T-helper 1 cell treated with Interleukin-12 subunit alpha and Interleukin-12 subunit beta and Interleukin-4 antibody, amounts not matched to agents 30 μg/mL and 1 μg/mL, for 36 hours (primary cell): ENCODE data around the gene RASA3.

Source experiments
- H3K27ac Mint-ChIP-seq: one replicate; pipeline ENCODE4 v1.8.0; 2021; ENCODE audit warnings: mild to moderate bottlenecking, mixed read lengths
- H3K27me3 Mint-ChIP-seq: one replicate; pipeline ENCODE4 v1.8.0; 2021; ENCODE audit warnings: low read depth, mixed read lengths
- H3K36me3 Mint-ChIP-seq: one replicate; pipeline ENCODE4 v1.8.0; 2021; ENCODE audit warnings: low read depth, mixed read lengths
- H3K4me1 Mint-ChIP-seq: one replicate; pipeline ENCODE4 v1.8.0; 2021; ENCODE audit warnings: low read depth, mixed read lengths
- H3K4me3 Mint-ChIP-seq: one replicate; pipeline ENCODE4 v1.8.0; 2021; ENCODE audit warnings: mild to moderate bottlenecking, moderate library complexity, mixed read lengths
- H3K9me3 Mint-ChIP-seq: one replicate; pipeline ENCODE4 v1.8.0; 2021; ENCODE audit warnings: mixed read lengths

The RASA3 gene

DNA sequence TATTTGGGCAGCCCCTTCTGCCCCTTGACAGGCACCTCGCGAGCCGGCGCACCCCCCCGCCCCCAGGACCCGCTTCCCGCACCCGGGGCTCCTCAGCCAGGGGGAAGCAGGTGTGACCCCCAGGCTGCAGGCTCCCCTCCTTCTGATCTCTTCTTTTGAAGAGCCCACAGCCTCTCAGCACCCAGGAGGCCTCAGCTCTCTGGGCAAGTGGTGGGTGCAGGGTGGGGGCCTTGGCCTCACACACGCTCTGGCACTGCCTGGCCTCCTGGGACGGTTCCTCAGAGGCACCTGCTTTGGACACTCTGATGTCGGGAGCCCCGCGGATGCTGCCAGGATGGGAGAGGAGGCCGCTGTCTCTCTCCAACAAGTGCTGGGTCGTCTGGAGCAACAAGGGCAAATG lies 157.0 kb downstream of the RASA3 start:
- Mint-ChIP-seq H3K9me3 (no peaks in the 10 kb centered on the region), H3K27ac (no peak overlapping the region)

DNA sequence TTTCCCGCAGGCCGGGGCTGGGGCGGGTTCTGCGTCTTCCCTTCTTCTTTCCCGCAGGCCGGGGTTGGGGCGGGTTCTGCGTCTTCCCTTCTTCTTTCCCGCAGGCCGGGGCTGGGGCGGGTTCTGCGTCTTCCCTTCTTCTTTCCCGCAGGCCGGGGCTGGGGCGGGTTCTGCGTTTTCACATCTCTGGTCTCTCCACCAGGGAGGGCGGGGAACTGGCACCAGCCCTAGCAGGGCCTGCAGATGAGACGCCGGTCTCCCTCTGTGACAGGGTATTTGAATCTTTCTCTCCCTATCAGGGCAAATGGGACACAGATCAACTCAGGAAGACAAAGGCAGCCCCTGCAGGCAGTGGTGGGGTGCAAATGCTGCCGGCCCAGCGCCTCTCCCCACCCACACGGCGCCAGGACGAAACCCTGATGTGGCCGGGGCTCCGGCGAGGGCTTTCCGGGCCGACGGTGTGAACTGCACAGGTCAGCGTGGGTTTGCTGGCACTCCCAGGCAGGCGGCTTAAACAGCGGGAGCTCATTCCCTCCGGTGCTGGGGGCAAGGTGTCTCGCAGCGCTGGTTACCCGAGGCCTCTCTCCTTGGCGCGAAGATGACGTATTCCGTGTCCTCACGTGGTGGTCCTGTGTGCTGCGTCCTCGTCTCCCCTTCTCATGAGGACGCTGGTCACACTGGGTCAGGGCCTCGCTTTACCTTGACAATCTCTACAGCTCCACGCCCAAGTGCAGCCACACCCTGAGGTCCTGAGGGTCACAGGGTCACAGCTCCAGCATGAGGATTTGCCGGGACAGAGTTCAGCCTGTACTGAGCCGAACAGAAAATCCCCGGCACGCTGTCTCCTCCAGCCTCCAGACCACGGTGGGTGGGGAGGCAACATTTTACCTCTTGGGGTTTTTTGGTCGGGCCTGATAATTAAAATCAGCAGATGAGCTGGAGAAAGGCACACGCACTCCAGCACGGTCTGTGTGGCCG lies 157.8 kb downstream of the RASA3 start:
- peaks cover 17% of the 10 kb centered on the region for H3K36me3 Mint-ChIP-seq
- no peak overlapping the region for H3K27ac Mint-ChIP-seq
- H3K4me3 Mint-ChIP-seq = no peak overlapping the region
- H3K4me1 Mint-ChIP-seq = no peaks in the 10 kb centered on the region
- H3K27me3 Mint-ChIP-seq = no peaks in the 10 kb centered on the region
- no peaks in the 10 kb centered on the region for H3K9me3 Mint-ChIP-seq

More for the DNA sequence above, 157.0 kb downstream of the RASA3 start:
- H3K36me3 Mint-ChIP-seq = peaks cover 24% of the 10 kb centered on the region
- H3K4me1 Mint-ChIP-seq = peaks cover 2% of the 10 kb centered on the region
- no peak overlapping the region for H3K4me3 Mint-ChIP-seq
- H3K27me3 Mint-ChIP-seq = no peaks in the 10 kb centered on the region

DNA sequence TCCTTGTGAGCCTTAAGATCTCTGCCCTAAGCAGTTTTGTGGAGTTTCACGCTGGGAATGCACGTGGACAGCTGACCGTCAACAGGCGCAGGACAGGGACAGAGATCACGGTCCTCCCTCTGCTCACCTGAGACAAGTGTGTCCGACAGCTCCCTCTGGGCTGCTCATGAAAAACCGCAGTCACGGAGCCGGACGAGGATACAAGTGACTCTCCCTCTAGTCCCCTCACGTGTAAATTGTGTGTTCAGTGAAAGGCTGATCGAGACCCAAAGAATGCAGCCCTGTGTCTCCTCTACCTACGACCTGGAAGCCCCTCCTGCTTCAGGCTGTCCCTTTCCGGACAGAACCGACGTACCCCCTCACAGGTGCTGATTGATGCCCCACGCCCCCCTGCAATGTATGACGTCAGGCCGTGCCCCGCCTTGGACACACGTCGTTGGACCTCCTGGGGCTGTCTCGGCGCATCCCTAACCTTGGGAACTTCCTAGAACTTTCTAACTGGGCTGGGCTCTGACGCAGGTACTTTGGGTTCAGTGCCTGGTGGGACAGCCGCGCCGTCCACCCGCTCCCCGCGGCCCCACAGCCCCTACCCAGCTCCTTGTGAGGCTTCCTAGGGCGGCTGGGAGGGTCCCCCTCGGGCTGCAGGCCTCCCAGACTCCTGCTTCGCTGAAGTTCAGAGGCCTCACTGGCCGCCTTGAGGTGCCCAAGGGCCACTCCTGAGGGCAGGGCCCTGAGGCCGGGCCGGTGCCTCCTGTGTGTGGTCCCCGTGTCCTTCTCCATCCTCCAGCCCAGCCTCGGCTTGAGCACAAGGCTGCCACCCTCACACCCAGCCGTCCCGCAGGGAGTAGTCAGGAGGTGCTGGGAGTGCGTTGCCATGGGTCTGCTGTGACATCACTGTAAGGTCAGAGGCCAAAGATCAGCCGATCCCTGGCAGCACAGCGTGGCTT lies 158.9 kb downstream of the RASA3 start, which contains the start of gene C13orf46:
TSS of gene C13orf46 (minus strand) at position 859 of the 947 bp plus-strand sequence. CDS start at position 780, 79 bp downstream.
- Mint-ChIP-seq H3K4me1 (no peaks in the 10 kb centered on the region), H3K9me3 (no peaks in the 10 kb centered on the region), H3K36me3 (peaks cover 16% of the 10 kb centered on the region), H3K4me3 (no peak within 1 kb of the TSS), H3K27ac (no peak within 1 kb of the TSS), H3K27me3 (no peaks in the 10 kb centered on the region)

DNA sequence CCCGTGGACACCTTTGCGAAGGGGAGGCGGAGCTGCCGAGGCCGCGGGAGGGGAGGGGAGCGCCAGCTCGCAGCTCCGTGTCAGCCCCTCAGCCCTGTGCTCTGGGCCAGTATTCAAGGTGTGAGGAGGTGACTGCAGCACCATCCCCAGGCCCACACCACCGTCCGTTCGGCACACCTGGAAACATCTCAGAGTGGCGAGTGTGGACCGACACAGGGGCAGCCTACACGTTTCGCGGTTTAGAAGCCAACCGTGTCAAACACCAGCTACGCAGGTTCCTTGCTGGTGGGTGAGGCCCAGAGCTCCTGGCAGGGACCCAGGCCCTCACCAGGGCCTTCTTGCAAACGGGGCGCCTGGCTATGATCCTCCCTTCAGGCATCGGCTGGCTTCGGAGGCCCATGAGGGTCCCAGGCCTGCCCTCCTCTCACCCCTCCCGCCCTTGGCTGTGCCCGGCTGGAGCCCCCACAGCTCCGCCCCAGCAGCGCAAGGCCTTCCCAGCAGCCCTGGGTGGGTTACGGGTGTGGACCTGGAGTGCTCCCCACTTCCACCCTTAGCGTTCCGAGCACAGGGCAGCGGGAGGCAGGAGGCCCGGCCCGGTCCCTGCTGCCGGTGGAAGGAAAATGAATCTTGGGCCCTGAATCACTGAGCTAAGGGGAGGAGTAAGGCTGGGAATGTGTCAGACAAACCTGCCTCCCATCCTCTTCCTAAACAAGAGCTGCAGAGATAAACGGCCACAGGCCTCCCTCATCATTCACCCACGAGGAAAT lies 159.8 kb downstream of the RASA3 start:
- H3K36me3 Mint-ChIP-seq = peaks cover 14% of the 10 kb centered on the region
- no peak overlapping the region for H3K27ac Mint-ChIP-seq
- no peaks in the 10 kb centered on the region for H3K4me1 Mint-ChIP-seq
- no peaks in the 10 kb centered on the region for H3K27me3 Mint-ChIP-seq
- H3K4me3 Mint-ChIP-seq = no peak overlapping the region
- no peaks in the 10 kb centered on the region for H3K9me3 Mint-ChIP-seq

DNA sequence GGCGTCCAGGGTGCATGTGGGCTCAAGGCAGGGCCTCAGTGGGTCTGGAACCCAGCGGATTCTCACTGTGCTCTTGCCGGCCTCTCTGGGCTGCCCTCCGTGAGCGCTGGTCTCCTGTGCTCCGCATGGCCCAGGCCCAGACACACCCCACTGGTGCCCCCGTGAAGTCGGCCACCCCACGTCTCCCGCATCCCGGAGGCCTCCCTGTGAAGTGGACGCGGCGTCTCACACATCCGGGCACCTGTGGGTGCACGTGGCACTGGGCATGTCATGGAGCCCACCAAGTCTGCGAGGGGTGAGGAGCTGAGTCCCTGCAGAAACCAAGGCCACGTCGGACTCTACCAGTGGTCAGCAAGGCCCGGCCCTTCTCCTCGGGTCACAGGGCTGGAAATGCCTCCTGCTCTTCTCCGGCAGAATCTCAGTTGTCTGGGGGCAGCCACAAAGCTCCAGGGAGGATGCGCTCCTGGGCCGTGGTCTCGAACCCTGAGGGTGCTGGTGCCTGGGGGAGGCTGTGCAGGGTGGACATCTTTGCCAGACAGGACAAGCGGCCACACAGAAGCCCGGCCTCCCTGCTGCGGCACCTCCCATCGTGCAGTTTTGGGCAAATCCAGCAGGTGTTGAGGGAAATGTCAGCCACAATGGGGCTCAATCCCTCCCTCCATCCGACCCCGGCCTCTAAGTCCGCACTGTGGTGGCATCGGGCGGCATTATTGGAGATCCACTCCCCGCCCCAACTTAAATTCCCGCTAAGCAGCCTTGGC lies 160.8 kb downstream of the RASA3 start:
- Mint-ChIP-seq H3K27ac (no peak overlapping the region), H3K36me3 (peaks cover 11% of the 10 kb centered on the region), H3K4me3 (no peak overlapping the region), H3K4me1 (no peaks in the 10 kb centered on the region), H3K27me3 (no peaks in the 10 kb centered on the region), H3K9me3 (no peaks in the 10 kb centered on the region)

DNA sequence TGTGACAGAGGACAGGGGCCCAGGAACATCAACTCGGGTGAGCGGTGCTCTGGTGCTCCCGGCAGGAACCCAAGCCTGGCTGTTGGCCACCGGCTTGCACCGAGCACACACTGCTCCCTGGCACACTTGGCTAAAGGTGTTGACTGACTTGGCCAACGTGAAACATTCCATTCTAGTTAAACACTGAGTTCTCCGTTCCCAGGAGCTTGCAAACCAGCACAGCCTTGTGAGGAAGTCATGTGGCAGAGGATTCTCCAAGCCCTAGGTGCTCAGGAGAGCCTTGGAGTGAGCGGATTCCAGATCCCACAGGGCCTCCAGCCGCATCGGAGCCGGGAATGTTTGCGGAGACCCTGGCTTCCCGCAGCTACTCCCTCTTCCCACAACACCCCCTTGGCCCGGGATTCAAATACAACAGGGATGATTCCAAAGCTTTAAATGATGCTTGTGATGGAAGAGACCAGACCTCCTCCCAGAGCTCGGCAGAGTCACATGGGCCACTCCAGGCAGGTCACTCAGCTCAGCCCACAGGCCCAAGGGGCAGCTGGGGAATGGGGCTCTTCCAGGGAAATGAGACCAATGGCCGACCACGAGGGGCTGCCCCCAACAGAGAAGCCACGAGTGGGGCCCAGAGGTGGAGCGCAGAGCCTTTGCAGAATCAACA lies 161.5 kb downstream of the RASA3 start:
- Mint-ChIP-seq H3K27me3 (no peaks in the 10 kb centered on the region), H3K9me3 (no peaks in the 10 kb centered on the region), H3K36me3 (peaks cover 11% of the 10 kb centered on the region), H3K4me3 (no peak overlapping the region), H3K27ac (no peak overlapping the region), H3K4me1 (no peaks in the 10 kb centered on the region)

DNA sequence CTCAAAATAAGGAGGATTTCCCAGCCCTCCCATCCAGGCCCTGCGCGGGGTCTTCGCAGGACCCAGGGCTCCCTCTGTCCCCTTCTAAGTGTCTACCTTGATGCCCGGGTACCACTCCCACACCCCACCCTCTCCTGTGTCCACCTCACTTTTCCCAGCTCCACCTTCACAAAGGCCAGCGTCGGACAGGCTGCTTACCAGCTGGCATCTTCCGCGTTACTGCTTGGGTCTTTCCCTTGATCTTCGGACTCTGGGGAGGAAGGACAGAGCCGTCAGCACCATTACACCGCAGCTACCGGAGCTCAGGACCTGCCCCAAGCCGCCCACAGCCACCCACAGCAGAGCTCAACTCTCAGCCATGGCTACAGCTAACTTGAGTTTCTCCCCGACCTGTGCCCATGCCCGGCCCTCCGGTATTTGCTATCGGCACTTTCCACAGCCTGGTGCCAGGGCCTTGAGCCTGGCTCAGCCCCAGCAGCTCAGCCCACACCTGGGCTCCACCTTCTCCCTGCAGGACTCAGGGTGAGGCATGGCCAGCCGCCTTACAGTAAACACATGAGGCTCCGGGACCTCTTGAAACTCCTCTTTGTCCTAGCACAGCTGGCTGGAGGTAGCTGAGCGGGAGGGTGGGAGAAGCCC lies 162.3 kb downstream of the RASA3 start:
- Mint-ChIP-seq H3K4me3 (no peak overlapping the region), H3K4me1 (no peaks in the 10 kb centered on the region), H3K27me3 (no peaks in the 10 kb centered on the region), H3K9me3 (no peaks in the 10 kb centered on the region), H3K27ac (no peak overlapping the region), H3K36me3 (peaks cover 11% of the 10 kb centered on the region)

DNA sequence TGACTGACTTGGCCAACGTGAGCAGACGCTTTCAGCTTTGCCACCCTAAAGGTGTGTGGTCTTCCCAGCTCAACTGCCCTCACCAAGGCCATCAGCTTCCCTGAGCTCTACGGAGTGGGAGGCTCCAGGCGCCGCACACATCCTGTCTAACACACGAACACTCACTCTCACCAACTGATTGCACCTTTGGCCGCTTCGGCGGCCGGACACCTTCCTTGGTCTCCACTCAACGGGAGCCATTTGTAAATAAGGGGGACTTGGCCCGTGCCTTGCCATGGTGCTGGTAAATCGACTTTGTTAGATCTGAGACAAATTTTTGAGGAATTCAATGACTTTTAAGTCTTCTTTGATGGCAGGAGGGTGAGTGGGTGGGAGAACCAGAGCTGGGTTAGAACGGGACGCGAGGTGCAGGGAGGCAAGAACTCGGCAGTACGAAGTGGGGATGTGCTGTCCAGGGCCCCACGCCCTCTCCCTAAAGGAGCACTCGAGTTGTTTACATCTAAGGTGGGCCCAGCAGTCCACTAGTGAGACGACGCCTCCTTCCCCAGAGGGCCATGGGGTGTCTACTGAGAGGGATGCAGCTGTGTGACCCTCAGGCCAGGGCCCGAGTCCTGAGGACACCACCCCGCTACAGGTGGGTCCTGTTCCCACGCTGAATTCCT lies 163.0 kb downstream of the RASA3 start:
- Mint-ChIP-seq H3K27ac (no peak overlapping the region), H3K4me1 (no peaks in the 10 kb centered on the region), H3K27me3 (no peaks in the 10 kb centered on the region), H3K36me3 (peaks cover 11% of the 10 kb centered on the region), H3K4me3 (no peak overlapping the region), H3K9me3 (no peaks in the 10 kb centered on the region)

DNA sequence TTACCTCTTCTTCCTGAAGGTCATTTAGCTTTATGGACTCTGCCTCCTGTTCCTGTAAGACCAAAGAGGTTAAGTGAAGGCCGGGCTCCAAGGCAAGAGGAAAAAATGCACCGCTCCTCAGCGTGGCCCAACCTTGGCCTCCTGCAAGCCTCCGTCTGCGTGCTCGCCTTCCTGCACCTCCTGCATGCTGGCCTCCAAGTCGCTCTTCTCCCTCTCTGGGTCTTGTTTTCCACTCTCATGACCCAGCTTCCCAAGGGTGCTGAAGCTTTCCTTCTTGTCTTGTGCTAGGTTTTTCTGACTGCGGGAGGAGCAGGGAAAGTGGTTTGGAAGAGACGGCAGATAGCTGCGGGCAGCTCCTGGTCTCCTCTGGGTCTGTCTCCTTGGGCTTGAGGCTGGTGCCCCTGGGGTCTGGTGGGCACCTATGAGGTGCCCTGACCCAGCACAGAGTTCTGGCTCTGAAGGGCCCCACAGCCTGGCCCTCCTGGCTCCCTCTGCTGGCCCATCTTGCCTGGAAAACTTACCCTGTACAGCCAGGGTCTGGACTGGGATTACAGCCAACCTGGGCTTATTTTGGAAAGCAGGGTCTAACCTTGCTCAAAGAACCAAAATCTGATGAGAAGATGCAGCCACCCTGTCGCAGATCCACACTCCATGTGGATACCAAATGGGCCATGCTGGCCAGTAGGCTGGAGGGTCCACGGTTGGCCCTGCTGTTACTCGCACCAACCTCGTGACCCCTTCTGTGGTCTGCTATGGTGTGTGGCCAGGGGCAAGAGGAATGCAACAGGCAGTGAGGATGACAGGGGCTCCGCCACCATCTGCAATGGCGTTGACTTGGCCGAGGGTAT lies 163.7 kb downstream of the RASA3 start:
- H3K9me3 Mint-ChIP-seq = no peaks in the 10 kb centered on the region
- H3K27me3 Mint-ChIP-seq = no peaks in the 10 kb centered on the region
- H3K36me3 Mint-ChIP-seq = peaks cover 9% of the 10 kb centered on the region
- H3K4me1 Mint-ChIP-seq = no peaks in the 10 kb centered on the region
- no peak overlapping the region for H3K4me3 Mint-ChIP-seq
- no peak overlapping the region for H3K27ac Mint-ChIP-seq

DNA sequence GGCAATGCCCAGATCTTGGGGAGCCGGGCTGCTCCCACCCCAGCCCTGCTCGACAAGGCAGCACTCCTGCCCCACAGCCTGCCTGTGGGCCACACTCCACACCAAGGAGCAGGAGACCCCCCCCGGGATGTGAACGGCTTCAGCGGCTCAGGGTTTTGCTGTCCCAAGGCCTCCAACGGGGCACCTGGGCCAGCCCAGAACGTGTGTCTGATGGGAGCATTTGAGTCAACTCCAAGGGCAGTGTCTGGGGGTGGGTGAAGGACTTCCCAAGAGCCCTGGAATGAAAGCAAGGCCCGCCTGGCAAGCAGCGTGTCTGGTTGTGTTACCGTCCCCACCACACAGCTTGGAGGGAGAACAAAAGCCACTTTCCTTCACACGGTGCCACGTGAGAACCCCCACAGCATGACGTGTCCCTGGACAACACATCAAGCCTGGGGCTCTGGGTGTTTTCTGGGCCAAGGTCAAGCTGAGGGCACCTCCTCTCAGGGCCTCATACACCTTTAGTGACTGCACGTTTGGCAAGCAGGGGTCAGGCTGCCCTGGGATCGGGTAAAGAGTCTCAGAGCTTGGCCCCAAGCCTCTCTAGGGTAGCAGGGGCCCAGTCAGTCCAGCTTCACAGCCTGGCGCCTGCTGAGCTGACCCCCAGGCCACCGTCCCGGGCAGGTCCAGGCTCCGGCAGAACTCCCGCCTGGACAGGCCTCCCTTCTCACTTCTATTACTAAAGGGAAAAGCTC lies 164.5 kb downstream of the RASA3 start:
- Mint-ChIP-seq H3K4me1 (no peaks in the 10 kb centered on the region), H3K27ac (no peak overlapping the region), H3K4me3 (no peak overlapping the region), H3K9me3 (no peaks in the 10 kb centered on the region), H3K27me3 (no peaks in the 10 kb centered on the region), H3K36me3 (peaks cover 8% of the 10 kb centered on the region)

DNA sequence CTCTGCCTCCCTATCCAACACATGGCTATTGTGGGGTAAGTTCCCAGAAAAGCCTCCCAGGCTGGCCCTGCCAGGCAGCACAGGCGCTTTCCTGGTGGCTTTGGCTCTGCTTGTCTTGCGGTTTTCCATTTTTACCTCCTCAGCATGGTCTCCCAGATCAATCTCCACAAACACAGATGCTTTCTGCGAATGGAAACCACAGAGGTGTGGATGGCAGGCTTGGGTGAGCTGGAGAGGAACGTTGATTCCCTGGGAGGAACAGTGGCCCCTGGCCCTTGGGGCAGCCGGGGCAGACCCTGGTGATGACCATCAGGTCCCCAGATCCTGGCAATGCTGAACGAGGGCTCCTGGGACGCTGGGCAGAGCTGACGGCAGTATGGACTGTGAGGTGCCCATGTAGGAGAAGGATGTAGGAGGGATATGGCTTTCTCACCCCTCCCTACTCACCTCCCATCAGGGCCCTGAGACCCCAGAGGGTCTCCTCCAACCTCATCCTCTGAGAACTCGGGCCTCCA lies 165.2 kb downstream of the RASA3 start:
- Mint-ChIP-seq H3K9me3 (no peaks in the 10 kb centered on the region), H3K4me1 (no peaks in the 10 kb centered on the region), H3K36me3 (peaks cover 8% of the 10 kb centered on the region), H3K4me3 (no peak overlapping the region), H3K27me3 (no peaks in the 10 kb centered on the region), H3K27ac (no peak overlapping the region)
